Suprapubic skin (tissue), 4 donors: ENCODE measurements around the gene TAB3.

ENCODE experiments used
- CTCF ChIP-seq, 2 donors: fragments of 200-600 bp in 1 of 2; fragments of 450-650 bp in 1 of 2; sonication (generic) in 1 of 2; IDR thresholded peaks; one replicate each; pipeline ENCODE4 v1.5.1; 2016 to 2019; ENCODE audit warnings: antibody characterized with exemption in 2 of 2, mild to moderate bottlenecking in 1 of 2, moderate library complexity in 1 of 2
- EP300 ChIP-seq: sonication (generic); formaldehyde crosslinking; IDR thresholded peaks from one replicate; pipeline ENCODE4 v1.6.1; 2017; ENCODE audit warnings: antibody characterized with exemption
- POLR2A ChIP-seq, 2 donors: fragments of 450-650 bp; IDR thresholded peaks; one replicate each; pipeline ENCODE4 v1.6.1; 2017; ENCODE audit warnings: antibody characterized with exemption in 2 of 2, mild to moderate bottlenecking in 2 of 2, moderate library complexity in 2 of 2
- POLR2AphosphoS5 ChIP-seq, 3 donors: sonication (generic); formaldehyde crosslinking; IDR thresholded peaks; one replicate each; pipeline ENCODE4 v1.6.1; 2017; ENCODE audit warnings: antibody characterized with exemption in 3 of 3

- TF ChIP-seq CTCF (IDR thresholded peaks at IDR 0.05) (no peak), POLR2A (IDR thresholded peaks at IDR 0.05) (no peak), POLR2AphosphoS5 (IDR thresholded peaks at IDR 0.05) (no peak), EP300 (no peak)
These were observed 37.6 kb downstream of the TAB3 start for GRCh38 chrX:30851449-30851848.
